Breast epithelium (tissue), 3 donors: ENCODE measurements around the gene MYO1G.

Source experiments
- CTCF ChIP-seq, 3 donors: fragments of 450-650 bp; IDR thresholded peaks; one replicate each; pipeline ENCODE4 v1.5.1; 2016 to 2017; ENCODE audit warnings: antibody characterized with exemption in 3 of 3, mild to moderate bottlenecking in 3 of 3, moderate library complexity in 3 of 3
- POLR2A ChIP-seq: fragments of 450-650 bp; IDR thresholded peaks from one replicate; pipeline ENCODE4 v1.6.1; 2016; ENCODE audit warnings: antibody characterized with exemption, mild to moderate bottlenecking, moderate library complexity

GRCh38 chr7:44985900-44986217, 7.0 kb upstream of the MYO1G start:
- TF ChIP-seq CTCF (IDR thresholded peaks at IDR 0.05) = no peak
- TF ChIP-seq POLR2A = no peak
